NCI-H1694 treated with DMSO at 0.1 percent for 48 hours (cell line): Measurements from ENCODE around the gene MAPKBP1.

Experiments
- DNase-seq: peaks from one replicate; lab custom pipeline; 2025; lab: John Stamatoyannopoulos, UW

MAPKBP1 gene

DNA sequence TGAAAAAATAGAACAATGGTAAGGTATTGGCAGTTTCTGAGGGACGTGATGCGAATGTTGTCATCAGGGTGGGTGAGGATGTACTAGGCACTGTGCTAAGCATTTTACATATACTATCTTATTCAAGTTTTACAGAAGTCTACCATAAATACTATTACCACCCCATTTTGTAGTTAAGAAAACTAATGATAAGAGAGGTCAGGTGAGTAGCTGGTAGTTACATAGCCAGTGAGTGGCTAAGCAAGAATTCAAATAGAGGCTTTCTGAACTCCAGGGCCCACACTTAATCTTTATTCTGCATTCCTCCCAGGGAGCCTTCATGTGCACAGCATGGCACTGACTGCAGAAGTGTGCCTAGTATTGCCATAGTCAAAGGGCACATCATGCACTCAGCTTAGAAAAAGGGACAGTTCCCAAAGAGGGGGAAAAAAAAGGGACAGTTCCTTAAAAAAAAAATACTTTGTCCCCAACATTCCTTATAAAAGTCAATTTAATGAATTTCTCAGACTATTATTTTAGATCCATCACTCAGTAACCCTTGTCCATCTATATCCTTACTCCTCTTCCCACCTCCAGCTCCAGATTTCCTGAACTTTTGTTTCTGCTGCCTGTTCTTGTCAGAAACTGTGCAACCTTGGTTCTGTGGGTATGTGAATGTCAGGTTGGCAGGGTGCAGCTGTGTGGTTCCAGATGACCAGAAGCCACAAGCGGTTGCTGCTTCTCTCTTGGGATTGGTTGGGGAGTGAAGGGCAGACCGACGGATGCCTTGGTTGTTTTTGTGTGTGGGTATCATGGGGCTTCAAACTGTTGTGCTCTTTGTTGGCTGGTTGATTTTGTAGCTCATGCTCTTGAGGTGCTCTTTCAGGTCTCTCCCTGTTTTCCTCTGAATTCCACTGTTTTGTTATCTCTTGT is 8.3 kb downstream of the MAPKBP1 start:
- DNase-seq, result no peak

DNA sequence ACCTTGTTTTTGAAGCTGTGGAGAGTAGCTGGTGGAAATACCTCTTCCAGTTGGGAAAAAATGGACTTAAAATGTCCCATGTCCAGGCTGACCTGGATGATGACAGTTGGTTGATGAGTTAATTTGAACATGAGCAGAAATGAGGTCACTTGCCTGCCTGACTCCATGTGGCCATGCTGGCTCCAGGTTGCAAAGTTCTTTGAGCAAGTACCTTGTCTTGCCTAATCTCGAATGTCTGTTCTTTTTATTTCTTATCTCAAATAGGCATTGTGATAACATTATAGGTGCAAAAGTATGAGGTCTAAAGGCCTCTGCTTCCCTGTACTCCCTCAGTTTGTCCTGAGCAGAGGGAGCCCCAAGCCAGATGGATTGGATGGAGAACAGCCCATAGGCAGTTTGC is 9.0 kb downstream of the MAPKBP1 start:
- DNase-seq, result no peak

DNA sequence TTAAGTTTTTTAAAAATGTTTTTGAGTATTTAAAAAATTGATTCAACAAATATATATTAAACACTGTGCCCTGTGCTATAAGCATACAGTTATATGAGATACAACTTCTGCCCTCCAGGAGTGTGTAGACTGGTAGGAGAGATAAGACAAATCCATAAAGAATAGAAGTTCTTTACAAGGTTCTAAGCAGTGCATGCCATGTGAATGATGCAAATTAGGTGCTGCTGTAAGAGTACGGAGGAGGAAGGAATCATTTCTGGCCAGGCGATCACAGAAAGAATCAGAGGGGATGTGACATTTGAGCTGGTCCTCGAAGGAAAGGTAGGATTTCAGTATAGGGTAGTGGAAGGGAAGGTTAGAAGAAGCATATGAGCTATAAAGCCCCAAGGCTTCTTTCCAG is 14.0 kb downstream of the MAPKBP1 start:
- no peak for DNase-seq

DNA sequence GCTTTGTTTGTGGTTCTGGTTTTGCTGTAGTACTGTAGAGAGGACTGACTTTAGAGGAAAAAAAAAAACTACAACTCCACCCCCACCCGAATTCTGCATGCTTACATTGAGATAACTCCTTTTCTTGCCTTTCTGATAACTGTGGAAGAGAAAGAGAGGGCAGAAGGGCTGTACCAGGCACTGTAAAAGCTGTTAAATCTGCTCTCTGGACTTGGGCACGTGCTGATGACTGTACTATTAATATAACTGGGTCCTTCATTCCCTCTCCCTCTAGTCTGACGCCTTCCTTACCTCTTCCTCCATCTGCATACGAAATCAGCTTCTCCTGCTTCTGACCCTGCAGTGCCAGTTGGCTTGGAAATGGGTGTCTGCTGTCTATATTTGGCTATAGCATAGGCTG is 15.0 kb downstream of the MAPKBP1 start:
- DNase-seq, result no peak

DNA sequence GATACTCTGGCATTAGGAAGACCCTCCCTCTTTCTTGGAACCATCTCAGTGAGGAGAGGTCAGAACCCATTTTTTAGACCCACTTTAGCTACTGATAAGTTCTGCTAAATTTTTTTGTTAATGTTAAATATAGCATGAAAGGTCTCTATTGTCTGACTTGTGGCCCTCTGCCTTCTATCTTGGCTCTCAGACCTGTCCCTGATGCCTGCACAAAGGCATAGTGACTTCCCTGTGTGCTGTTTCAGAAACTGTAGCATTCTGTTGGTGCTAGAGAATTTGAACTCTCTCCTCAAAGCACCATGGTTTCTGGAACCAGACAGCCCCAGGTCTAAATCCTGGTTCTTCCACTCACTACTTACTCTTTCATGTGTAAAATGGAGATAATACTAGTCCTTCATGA is 15.4 kb downstream of the MAPKBP1 start:
- DNase-seq, result no peak

DNA sequence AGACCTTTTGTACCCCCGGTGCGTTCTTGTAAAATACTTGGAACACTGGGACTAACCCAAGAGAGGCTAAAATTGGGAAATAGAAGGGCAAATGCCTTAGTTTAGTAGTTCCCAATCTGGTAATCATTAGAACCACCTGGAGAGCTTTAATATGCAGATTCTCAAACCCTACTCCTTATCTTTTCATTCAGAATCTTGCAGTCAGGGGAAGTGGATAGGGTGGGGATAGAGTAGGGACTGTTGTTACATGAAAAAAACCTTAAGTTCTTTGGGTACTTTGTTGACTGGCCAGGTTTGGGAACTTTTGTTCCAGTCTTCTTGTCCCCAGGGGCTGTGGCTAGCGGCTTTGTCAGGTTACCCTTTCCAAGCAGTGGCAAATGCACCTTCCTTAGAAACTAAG is 15.9 kb downstream of the MAPKBP1 start:
- no peak for DNase-seq

DNA sequence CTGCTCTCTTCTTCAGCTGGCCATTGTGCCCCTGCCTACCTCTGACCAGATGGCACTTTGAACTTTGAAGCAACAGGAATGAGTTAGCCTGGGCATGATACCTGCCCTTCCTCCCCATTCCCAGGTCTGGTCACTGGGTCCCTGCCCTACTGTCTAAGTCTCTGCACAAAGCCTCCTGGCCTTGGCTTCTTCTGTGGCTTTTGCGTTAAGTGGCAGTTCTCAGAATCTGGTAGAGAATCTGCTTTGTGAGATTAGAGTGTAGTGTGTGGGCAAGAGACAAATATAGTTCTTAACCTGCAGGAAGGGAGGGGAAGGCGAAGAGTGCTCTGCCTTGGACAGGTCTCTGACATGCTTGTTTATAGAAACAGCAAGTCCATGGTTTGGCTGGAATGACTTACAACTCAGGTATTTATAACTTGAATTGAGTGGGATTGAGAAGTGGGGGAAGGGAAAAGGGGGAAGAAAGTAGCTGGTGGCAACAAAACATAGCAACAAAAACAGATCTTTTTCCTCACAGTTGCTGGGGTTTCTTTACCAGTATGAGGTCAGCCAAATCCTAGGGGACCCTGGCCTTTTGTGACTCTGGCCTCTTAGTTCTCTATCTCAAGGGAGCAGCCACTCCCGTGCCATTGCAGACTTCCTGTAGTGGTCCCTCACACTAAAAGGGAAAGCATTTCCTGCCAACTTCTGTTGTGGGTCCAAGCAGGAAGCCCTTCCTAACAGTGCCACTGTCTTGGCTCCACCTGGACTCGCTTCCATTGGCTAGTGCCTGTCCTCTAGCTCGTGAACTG is 16.7 kb downstream of the MAPKBP1 start:
- DNase-seq, result no peak

DNA sequence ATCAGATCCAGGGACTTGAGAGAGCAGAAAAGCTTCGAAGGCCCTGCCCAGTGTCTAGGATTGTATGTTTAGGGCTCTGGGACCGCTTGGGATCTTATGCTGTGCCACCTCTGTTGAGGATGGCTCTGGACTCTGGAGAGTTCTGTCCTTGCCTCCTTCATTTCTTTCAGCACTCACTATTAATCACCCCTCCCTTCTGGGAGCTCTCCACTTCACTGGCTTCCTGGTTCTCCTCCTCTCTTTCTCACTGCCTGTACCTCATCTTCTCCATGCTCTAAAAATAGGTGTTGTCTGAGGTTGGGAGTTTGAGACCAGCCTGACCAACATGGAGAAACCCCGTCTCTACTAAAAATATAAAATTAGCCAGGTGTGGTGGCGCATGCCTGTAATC is 17.3 kb downstream of the MAPKBP1 start:
- no peak for DNase-seq

DNA sequence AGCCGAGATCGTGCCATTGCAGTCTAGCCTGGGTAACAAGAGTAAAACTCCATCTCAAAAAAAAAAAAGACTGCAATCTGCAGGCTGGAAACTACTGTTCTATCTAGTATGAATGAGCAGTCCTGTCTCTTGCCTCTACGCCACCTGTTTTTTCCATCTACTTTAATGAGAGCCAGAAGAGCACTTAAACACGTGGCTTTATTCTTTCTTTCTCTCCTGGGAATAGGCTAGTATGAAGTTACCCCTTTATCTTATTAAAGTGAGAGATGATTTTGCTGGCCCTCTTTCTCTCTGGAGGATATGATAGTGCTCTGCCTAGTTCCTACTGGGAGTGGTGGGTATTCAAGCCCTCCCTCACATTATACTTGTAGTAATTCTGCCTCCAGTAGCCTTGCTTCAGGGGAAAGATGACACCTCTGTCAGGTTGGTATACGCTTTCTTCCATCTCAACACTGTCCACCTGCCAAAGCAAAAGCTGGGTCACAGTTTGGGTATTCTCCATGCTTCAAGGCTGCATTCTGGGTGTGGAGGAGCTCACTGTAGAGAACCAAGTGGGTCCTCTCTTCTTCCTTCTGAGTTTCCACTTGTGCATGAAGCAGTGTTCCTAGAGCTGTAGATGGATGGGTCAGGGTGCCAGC is 17.8 kb downstream of the MAPKBP1 start:
- DNase-seq, result no peak

DNA sequence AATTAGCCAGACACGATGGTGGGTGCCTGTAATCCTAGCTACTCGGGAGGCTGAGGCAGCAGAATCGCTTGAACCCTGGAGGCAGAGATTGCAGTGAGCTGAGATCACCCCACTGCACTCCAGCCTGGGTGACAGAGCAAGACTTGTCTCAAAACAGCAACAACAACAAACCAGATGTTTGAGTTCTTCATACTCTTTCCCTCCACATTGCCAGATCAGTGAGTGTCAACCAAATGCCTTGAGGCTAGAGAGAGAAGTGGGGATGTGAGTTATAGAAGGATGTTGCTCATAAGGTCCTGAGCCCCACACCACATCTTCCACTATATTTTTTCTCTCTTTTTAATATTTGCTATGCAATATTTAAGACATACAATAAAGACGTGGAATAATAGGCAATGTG is 19.8 kb downstream of the MAPKBP1 start:
- DNase-seq, result no peak

DNA sequence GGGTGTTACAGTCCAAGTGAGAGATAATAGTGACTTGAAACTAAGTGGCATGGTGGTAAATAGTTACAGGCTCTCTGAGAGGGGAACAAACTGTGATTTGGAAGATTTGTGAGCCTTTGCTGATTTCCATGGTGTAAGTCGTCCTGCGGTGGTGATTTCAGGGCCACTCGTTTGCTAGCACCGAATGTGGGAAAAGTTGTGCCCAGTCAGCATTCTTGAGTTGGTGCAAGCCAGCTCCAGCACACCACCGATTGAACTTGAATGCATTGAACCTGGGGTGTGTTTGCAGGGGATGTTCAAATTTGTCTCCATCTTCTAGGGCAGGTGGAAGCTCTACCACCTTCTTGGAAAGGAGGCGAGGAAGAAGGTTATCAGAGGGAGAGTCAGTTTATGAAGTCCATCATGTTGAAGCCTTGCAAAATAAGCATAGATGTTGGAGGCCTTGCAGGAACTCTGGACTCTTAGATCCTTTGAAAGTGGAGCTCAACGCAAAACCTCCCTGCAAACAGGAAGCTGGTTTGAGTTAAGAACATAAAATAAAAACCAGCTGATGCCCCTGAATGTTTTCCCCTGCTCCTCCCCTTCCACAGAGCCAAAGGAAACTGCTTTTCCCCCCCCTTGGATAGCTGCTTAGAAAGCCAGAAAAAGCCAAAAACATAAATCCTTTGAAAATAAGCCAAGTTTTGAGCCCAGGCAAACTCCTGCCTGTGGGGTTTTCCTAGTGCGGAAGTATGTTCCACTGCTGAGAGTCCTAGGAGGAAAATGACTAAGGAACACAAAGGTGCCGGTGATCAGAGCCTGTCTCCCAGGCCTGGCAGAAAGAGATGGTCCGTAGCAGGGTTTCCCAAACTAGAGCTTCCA is 21.9 kb downstream of the MAPKBP1 start:
- DNase-seq, result no peak

DNA sequence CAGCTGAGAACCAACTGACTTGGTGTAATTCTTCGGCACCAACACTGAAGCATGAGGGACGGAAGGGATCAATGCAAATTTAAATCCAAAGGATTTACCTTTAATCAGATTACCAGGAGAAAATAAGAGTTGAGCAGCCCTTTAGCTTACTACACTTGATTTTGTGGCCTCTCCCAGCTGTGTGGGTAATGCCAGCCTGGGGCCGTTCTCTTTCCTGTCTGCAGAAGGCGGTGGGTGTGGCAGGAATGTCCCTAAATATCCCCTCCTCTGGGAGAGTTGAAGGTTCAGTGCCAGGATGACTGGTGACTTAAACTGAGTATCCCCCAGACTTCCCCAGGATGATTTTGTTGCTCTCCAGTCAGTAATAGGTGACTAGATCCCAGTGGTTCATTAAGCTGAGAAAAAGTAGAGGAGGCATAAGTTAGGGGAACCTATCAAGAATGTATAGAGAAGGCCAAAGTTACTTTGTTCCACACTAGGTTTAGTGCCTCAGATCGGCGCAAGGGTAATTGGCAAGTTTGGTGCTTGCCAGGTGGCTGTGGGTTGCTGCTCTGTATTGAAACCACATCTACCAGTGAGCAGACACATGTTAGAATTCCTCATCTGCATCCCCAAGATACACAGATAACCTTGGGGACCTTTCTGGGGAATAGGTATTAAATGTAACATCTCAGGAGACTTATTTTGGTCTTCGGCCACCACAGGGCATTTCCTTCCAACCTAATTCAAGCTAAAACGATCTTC is 23.1 kb downstream of the MAPKBP1 start:
- DNase-seq, result no peak

DNA sequence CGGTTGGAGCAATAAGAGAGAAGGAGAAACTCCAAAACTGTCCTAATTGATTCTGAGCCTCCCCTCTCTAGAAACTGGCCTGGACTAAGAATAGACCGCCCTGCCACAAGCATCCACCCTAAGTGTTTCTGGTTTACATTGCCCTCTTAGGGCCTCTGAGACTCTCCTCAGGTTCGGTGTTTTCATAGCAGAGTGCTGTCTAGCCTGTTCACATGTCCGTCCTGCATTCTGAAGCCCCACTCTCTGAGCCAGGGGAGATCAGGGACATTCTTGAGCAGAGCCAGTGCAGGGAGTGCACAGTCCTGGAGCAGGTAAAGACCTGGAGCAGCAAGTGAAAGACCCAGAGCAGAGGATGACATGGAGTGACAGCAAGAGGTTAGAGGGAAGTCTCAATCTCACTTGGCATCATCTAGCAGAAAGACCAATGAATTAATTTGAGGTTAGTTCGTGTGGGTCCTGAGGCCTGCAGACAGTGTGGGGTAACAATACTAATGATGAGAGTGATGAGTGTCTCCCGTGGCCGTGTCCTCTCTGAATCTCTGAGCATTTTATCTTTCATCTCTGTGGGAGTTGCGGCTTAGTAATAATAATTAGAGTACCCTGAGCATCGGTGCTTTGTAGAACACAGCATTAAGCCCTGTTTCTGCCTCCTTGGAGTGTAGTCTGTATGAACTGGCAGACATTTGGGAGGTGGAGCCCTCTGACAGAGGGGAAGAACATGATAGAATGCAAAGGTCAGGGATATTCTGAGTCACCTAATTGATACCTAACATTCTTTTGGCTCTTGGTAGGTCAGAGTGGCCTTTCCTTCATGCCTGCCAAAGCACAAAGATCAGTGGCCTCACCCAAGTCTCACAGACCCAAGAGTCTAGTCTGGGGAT is 24.6 kb downstream of the MAPKBP1 start:
- DNase-seq, result no peak

DNA sequence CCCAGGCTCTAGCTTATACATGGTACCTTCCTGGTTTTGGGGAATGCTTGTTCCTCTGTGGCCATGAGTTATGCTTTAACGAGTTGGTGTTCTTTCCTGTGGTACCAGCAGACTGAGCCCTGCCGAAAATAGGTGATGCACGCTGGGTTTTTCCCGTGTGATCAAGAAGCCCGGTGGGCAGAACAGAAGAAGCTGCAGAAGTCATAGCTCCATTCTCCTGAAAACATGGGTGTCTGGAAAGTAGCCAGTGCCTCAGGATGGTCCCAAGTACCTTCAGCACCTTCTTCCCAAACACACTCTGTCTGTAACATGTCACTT is 25.2 kb downstream of the MAPKBP1 start:
- no peak for DNase-seq

DNA sequence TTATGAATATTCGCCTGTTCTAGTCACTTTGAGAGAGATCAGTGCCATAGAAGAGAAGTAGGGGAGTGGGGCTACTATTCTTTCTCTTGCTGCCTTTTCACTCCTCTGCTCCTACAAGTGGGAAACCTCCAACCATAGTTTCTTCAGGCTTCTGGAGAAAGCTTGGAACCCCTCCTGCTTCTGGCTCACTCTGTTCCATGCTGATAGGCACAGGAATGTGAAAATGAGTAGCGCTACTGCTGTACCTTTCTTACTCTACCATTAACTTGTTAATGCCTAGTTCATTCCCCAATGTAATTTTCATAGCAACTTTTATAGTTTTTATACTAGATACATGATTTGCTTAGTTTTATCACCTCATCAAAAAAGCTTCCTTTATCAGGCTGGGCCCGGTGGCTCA is 26.9 kb downstream of the MAPKBP1 start:
- DNase-seq, result no peak

DNA sequence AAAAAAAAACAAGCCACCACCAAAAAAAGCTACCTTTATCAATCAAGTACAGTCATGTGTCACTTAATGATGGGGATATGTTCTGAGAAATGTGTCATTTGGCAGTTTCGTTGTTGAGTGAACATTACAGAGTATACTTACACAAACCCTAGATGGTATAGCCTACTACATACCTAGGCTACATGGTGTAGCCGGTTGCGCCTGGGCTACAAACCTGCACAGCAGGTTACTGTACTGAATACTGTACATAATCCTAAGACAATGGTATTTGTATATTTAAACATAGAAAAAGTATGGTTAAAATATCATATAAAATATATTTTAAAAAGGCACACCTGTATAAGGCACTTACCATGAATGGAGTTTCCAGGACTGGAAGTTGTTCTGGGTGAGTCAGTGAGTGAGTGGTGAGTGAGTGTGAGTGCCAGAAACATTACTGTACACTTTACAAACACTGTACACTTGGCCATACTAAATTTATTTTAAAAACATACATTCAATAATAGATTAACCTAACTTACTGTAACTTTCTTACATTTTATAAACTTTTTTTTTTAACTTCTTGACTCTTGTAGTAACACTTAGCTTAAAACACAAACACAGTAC is 27.7 kb downstream of the MAPKBP1 start:
- no peak for DNase-seq

DNA sequence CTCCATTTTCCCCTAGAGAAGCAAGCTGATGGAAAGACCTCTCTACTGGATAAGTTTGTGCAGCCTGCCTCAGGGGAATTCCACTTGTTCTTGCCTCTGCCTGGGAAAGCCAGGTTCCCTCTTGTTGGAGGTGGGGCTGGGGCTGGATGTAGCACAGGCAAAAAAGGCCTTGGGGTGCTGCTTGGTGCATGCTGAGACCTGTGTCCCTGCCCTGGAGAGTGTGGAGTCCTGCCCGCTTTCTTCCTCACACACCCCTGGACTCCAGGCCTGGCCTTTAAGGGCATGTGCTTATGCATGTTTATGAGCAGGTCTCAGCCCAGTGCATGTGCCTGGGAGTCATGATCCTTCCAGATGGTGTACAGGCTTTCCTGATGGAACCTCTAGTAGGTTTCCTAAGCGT is 30.1 kb downstream of the MAPKBP1 start:
- no peak for DNase-seq

DNA sequence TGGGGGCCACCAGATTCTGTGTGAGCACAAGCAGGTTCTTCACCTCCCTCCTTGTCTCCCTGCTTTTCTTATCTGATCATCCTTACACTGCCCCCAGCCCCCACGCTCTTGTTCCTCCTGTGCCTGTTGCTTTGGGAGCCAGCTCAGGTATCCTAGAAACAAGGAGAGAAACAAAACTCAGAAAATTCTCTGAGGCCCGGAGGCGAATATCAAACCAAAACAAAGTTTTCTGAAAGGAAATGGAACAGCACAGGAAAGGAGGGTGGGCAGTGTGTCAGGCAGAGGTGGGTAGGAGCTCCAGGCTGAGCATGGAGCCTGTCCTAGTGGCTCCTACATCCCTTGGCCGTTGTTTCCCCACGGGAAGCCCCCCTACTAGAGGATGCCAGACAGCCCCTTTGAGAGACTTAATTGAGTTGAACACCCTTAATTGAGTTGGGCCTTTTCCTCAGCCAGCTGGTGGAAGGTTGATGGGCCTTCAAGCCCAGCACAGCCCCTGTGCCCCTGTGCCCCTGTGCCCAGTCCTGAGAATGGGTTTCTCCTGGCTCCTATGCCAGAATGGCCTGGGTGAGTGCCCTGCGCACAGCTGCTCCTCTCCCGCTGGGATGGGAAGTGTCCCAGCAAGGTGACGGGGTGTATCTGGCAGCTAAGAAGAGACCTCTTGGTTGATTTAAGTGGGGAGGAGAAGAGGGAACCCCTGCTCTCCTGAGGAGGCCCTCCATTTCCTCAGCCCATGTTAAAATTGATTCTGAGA is 30.8 kb downstream of the MAPKBP1 start:
- DNase-seq, result no peak

DNA sequence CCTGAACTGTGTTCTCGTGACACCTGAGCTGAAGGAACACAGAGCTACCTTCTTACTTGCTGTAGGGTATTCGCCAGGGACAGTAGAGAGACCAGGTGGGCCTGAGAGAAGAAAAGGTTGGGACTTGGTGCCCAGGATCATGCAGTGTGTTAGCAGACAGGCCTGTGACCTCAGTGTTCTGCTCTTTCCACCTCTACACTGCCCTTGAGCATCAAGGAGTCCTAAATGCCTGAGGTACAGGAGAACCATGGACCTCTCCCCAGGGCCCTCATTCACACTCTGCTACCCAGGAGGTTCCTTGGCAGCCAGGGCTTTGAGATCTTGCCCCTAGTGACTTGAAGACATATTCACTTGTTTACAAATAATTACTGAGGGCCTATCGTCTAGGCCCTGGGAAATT is 31.4 kb downstream of the MAPKBP1 start:
- DNase-seq, result no peak
